Activated naive CD4-positive, alpha-beta T cell treated with anti-CD3 and anti-CD28 coated beads, Interleukin-2, amount 50 U/mL, for 72 hours (primary cell): ENCODE measurements around the gene HTR3B. TPM values are rescaled to one million over a fixed set of nuclear protein-coding genes. Genes with fewer than 3 reads are reported as not detected.

Experiments
- ATAC-seq, 2 donors: fragments of 150-1000 bp; cut with Tn5 transposase; 2 replicates each; pipeline ENCODE4 v1.10.0; 2021; ENCODE audit warnings: mild to moderate bottlenecking in 2 of 2, moderate library complexity in 2 of 2
- DNase-seq, 2 donors: peaks; one replicate each; pipeline ENCODE4 v3.0.0; 2021 to 2022; ENCODE audit warnings: low spot score in 2 of 2
- H3K27ac Mint-ChIP-seq, 2 donors: one replicate each; pipeline ENCODE4 v1.8.0; 2022; ENCODE audit warnings: mild to moderate bottlenecking in 2 of 2, mixed read lengths in 2 of 2
- H3K36me3 Mint-ChIP-seq, 2 donors: one replicate each; pipeline ENCODE4 v1.8.0; 2022; ENCODE audit warnings: mixed read lengths in 2 of 2
- H3K9me3 Mint-ChIP-seq, 2 donors: one replicate each; pipeline ENCODE4 v1.8.0; 2022; ENCODE audit warnings: mixed read lengths in 2 of 2
- total RNA-seq, 2 donors: library from RNA; stranded (reverse); gene quantifications; one replicate each; pipeline ENCODE4 v1.2.3, GENCODE V29; 2022

HTR3B gene
- total RNA-seq, 2 donors from 2014 or later = not detected

DNA sequence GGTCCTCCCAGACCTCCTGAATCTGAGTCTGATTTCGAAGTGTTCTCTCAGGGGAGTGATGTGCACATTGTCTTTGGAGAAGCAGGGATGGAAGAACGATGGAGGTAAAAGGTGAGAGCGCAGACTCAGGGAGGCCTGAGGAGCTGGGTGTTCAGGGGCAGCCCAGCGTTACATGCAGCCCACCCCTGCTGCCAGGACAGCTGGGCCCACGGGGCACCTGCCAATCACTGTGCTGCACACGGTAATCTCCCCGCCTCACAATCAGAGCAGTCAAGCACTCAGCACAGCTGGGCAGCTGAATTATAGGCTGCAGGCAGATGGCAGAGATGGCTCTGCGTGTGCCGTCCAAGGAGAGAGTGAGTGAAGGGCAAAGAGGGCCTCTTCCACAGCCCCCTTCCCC is 52.4 kb downstream of the HTR3B start:
- DNase-seq = no peak
- no peak for ATAC-seq
- Mint-ChIP-seq H3K27ac (no peak overlapping the region), H3K36me3 (no peaks in the 10 kb centered on the region), H3K9me3 (no peaks in the 10 kb centered on the region)

DNA sequence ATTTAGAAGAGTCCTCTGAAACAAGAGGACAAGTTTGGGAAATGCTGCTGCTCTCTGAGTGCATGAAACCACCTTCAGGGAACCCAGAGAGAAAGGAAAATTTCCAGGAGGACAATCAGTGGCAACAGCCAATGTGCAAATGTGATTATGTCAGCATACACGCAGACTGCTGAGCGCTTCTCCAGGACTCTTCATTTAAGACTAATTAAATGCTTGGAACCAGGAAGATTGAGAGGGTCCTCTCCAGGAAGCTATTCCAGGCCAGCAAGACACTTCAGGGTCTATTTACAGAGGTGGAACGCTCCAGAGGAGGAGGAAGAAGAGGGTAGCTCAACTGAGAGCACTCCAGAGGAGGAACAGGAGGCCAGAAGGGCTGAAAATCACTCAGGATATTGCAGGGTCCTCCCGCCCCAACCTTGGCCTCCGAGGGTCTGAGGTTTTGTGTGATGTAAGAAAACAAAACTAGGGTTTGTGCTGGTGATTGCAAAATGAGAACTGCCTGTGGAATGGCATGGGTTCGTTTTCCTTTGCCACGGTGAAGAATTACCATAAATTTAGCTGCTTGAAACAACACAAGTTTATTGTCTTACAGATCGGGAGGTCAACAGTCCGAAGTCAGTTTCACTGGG is 56.2 kb downstream of the HTR3B start:
- no peaks in the 10 kb centered on the region for H3K36me3 Mint-ChIP-seq
- H3K27ac Mint-ChIP-seq = no peak overlapping the region
- ATAC-seq (no peak), DNase-seq (no peak)
- no peaks in the 10 kb centered on the region for H3K9me3 Mint-ChIP-seq

DNA sequence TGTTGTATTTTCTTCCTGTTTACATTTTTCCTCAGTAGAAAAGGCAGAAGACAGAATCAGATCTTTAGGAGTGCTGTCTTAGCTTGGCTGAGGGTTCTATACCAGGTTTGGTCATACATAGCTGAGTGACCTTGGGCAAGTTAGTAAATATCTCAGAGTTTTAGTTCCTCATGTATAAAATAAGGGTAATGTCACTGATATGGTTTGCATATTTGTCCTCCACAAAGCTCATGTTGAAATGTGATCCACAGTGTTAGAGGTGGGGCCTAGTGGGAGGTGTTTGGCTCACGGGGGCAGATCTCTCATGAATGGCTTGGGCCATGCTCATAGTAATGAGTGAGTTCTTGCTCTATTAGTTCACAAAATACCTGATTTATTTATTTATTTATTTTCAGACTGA is 62.8 kb downstream of the HTR3B start:
- no peak overlapping the region for H3K27ac Mint-ChIP-seq
- H3K9me3 Mint-ChIP-seq = no peaks in the 10 kb centered on the region
- ATAC-seq (no peak), DNase-seq (no peak)
- H3K36me3 Mint-ChIP-seq = no peaks in the 10 kb centered on the region

DNA sequence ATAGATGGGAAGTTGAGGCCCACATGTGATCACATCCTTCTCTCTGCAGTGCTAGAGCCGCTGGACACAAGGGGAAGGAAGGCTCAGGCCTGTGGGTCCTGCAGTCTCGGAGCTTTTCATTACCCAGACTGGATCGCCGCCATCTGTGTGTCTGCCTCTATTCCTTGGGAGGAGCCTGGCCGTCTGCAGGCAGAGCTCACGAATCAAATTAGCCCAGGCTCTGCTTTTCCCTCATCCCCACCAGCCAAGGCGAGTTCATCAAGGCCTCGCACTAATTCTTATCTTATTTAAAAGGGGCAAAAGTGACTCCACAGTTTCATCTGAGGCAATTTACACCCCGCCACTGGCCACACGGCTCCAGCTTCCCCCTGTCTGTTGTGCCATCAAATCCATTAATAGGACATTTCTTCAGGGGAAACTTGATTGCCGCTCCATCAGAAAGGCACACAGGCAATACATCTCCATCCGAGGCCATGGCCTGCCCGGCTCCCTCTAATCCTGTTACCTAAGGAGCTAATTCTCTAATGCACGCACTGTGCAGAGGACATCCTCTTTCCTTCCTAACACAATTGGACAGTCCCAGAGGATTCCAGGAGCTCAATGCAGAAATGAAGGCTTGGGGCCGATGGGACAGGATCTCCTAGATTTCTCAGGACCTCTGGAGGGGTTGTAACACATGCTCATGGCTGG is 67.1 kb downstream of the HTR3B start:
- Mint-ChIP-seq H3K27ac (no peak overlapping the region), H3K36me3 (no peaks in the 10 kb centered on the region), H3K9me3 (no peaks in the 10 kb centered on the region)
- no peak for ATAC-seq
- DNase-seq = no peak

DNA sequence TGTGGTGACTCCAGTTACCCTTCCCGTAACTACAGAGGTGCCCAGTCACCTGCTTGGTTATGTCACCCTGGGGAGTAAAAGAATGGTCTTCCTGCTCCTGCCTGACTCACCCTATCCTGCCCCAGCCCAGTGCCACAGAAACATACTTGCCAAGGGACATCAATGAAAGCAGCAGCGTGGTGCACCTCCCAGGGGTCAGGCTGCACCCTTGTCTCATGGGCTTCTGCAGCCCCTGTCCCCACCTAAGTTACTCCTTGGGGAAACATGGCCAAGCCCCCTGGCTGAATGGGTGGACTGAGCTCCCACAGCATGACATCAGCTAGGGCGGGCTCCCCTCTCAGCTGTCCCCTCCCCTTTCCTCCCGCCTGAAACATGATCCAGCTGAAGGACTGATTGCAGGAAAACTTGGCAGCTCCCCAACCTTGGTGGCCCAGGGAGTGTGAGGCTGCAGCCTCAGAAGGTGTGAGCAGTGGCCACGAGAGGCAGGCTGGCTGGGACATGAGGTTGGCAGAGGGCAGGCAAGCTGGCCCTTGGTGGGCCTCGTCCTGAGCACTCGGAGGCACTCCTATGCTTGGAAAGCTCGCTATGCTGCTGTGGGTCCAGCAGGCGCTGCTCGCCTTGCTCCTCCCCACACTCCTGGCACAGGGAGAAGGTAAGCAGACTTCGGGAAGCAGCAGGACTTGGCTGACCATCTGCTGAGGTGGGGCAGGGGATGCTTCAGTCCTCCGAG is 70.3 kb downstream of the HTR3B start, which contains the start of gene HTR3A:
Gene HTR3A (plus strand): TSS at position 368 of the 730 bp plus-strand sequence. CDS start 218 bp downstream, at position 586.
- DNase-seq (no peak), ATAC-seq (no peak)
- H3K36me3 Mint-ChIP-seq = no peaks in the 10 kb centered on the region
- H3K27ac Mint-ChIP-seq = no peak within 1 kb of the TSS
- no peaks in the 10 kb centered on the region for H3K9me3 Mint-ChIP-seq

DNA sequence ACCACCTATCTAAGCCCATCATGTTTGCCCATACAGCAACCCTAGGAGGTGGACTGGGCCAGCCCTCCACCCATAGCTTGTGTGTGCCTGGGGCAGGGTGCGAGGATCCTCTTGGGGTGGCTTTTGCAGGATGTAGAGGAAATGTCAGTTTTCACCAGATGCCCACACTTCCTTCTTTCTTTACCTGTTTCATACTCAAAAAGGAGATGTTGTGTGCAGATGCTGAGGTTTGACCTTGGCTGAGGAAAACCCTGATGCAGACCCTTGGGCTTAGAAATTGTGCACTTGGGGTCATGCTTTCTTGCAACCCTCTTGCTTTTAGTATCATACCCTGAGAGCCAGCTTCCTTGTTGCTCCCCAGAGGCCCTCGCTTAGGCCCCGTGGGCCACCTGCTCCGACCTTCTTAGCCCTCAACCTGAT is 72.5 kb downstream of the HTR3B start:
- no peaks in the 10 kb centered on the region for H3K36me3 Mint-ChIP-seq
- H3K27ac Mint-ChIP-seq = no peak overlapping the region
- no peak for DNase-seq
- no peak for ATAC-seq
- no peaks in the 10 kb centered on the region for H3K9me3 Mint-ChIP-seq

DNA sequence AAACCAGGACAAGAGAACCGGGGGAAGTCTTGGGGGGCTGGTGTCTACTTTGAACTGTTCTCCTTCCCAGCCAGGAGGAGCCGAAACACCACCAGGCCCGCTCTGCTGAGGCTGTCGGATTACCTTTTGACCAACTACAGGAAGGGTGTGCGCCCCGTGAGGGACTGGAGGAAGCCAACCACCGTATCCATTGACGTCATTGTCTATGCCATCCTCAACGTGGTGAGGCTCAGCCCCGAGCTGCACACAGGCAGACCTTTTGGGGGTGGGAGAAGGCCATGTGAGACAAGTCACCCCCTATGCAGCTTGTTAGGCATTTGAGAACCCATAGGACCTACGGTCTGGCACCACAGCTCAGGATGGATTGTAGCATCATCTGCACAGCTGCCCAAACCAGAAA is 73.1 kb downstream of the HTR3B start:
- Mint-ChIP-seq H3K9me3 (no peaks in the 10 kb centered on the region), H3K36me3 (no peaks in the 10 kb centered on the region), H3K27ac (no peak overlapping the region)
- DNase-seq (no peak), ATAC-seq (no peak)

DNA sequence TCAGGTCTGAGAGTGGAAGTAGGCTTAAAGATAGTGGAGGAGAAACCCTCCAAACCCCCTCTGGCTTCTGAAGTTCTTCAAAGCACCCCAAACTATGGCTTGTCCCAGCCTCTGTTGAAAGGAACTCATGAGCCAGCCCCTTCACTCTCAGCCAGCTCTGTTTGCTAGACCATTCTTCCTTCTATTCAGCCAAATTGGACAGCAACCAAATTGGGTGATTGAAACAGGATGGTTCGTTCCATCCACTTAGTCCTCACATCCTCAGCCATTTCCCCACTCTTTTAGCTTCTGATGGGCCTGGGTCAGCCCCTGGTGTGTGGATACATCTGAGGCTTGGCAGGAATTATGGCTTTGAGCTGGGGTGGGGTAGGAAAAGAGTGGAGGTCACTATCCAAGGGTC is 74.8 kb downstream of the HTR3B start:
- H3K27ac Mint-ChIP-seq = no peak overlapping the region
- H3K36me3 Mint-ChIP-seq = no peaks in the 10 kb centered on the region
- H3K9me3 Mint-ChIP-seq = no peaks in the 10 kb centered on the region
- no peak for DNase-seq
- no peak for ATAC-seq

DNA sequence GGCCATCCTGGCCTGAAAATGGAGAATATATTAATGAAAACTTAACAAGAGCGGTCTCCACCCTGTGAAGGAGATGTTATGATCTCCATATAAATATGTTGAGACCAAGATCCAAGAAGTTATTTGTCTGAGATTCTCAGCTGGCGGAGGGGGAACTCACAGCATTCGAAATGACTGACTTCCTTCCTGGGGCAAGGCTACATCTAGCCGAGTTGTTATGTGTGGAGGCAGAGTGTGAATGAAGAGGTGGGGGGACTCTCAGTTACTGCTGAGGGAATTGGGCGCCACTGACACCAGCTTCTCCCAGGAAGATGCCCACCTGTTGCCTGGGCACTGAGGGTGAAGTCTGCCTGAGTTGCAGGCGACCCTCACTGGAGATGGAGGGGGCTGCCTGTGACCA is 76.2 kb downstream of the HTR3B start:
- Mint-ChIP-seq H3K36me3 (no peaks in the 10 kb centered on the region), H3K9me3 (no peaks in the 10 kb centered on the region), H3K27ac (no peak overlapping the region)
- ATAC-seq (no peak), DNase-seq (no peak)

DNA sequence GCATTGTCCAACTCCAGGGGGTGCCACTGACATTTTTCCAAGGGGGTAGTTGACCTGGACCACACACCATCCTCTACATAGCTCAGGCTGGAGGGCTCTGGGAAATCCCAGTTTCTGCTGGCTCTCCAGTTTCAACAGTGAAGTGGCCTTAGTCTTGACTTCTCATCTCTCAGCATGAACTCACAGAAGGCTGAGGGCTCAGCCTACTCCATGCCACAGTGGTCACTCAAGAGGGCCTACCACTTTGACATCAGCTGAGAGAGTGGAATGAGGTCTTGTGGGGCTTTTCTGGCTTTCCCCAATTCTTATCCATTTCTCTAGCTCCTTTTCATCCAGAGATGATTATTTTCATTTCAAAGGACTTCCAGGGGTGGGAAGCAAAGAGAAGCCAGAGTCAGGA is 77.7 kb downstream of the HTR3B start:
- no peak for ATAC-seq
- DNase-seq = no peak
- no peaks in the 10 kb centered on the region for H3K36me3 Mint-ChIP-seq
- H3K9me3 Mint-ChIP-seq = no peaks in the 10 kb centered on the region
- no peak overlapping the region for H3K27ac Mint-ChIP-seq

DNA sequence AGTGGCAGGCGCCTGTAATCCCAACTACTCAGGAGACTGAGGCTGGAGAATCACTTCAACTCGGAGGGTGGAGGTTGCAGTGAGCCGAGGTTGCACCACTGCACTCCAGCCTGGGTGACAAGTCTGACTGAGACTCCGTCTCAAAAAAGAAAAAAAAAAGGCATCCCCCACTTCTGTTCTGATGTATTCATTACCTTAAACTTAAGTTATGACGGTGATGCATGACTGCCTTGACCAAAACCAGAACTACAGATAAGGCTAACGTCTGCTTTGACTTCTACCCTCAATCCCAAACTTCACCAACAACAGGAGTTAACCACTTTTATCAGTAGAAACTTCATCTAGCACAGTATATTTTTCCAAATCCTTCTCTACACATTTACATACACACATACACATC is 80.2 kb downstream of the HTR3B start:
- ATAC-seq (no peak), DNase-seq (no peak)
- H3K9me3 Mint-ChIP-seq = no peaks in the 10 kb centered on the region
- no peak overlapping the region for H3K27ac Mint-ChIP-seq
- H3K36me3 Mint-ChIP-seq = no peaks in the 10 kb centered on the region

DNA sequence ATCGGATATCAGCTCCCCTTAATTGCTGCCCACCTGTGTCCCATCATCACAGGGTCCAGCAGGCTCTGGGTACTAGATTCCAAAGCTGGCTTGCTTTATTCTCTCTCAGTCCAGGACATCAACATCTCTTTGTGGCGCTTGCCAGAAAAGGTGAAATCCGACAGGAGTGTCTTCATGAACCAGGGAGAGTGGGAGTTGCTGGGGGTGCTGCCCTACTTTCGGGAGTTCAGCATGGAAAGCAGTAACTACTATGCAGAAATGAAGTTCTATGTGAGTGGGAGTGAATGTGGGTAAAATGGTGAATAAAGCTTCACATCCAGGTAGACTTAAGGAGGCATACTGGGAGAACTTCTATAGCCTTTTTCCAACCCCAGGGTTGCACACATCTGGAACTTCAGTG is 81.3 kb downstream of the HTR3B start:
- no peak for ATAC-seq
- Mint-ChIP-seq H3K27ac (no peak overlapping the region), H3K36me3 (no peaks in the 10 kb centered on the region), H3K9me3 (no peaks in the 10 kb centered on the region)
- no peak for DNase-seq

DNA sequence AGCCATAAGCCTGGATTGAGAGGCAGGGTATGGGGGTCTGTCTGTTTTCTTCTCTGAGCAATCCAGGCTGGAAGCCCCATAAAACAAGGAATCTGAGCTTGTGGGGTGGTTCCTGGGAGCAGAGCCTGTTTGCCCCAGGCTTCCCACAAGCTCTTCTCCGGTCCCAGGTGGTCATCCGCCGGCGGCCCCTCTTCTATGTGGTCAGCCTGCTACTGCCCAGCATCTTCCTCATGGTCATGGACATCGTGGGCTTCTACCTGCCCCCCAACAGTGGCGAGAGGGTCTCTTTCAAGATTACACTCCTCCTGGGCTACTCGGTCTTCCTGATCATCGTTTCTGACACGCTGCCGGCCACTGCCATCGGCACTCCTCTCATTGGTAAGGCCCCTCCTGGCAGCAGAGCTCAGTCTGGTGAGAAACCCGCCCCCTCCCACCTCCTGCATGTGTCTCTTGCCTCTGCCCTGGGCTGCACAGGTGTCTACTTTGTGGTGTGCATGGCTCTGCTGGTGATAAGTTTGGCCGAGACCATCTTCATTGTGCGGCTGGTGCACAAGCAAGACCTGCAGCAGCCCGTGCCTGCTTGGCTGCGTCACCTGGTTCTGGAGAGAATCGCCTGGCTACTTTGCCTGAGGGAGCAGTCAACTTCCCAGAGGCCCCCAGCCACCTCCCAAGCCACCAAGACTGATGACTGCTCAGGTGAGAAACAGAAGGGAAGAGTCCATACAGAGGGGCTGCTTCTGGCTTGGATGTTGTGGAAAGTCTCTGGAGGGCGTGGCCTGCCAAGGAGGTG is 82.0 kb downstream of the HTR3B start:
- H3K9me3 Mint-ChIP-seq = no peaks in the 10 kb centered on the region
- H3K36me3 Mint-ChIP-seq = no peaks in the 10 kb centered on the region
- ATAC-seq (no peak), DNase-seq (no peak)
- H3K27ac Mint-ChIP-seq = no peak overlapping the region

DNA sequence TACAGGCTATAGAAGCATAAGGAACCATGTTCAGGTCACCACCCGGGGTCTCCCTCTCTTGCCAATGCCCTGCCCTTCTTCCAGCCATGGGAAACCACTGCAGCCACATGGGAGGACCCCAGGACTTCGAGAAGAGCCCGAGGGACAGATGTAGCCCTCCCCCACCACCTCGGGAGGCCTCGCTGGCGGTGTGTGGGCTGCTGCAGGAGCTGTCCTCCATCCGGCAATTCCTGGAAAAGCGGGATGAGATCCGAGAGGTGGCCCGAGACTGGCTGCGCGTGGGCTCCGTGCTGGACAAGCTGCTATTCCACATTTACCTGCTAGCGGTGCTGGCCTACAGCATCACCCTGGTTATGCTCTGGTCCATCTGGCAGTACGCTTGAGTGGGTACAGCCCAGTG is 84.8 kb downstream of the HTR3B start:
- H3K9me3 Mint-ChIP-seq = no peaks in the 10 kb centered on the region
- DNase-seq (no peak), ATAC-seq (no peak)
- no peaks in the 10 kb centered on the region for H3K36me3 Mint-ChIP-seq
- H3K27ac Mint-ChIP-seq = no peak overlapping the region

DNA sequence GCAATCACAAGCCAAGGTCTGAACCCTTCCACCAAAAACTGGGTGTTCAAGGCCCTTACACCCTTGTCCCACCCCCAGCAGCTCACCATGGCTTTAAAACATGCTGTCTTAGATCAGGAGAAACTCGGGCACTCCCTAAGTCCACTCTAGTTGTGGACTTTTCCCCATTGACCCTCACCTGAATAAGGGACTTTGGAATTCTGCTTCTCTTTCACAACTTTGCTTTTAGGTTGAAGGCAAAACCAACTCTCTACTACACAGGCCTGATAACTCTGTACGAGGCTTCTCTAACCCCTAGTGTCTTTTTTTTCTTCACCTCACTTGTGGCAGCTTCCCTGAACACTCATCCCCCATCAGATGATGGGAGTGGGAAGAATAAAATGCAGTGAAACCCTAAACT is 85.3 kb downstream of the HTR3B start:
- Mint-ChIP-seq H3K27ac (no peak overlapping the region), H3K9me3 (no peaks in the 10 kb centered on the region)

DNA sequence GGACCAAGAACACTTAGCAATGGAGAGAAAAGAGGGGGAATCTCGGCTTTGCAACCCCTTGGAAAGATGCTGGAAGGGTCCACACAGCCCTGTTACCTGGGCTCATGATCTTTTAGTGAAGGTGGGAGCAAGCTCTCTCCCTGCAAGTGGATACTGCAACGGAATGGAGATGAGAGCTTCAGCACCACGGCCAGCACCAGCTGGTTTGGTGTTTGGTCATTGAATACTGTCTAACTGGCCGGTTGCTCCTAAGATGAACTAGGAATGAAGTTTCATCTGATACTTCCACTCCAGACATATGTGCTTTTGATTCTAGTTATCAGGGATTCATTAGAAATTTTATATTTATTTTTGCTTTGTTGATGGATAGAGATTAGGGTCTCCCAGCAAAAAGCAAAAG is 86.6 kb downstream of the HTR3B start:
- ATAC-seq = no peak

More for the DNA sequence above, 85.3 kb downstream of the HTR3B start:
- no peak for ATAC-seq
- H3K36me3 Mint-ChIP-seq = no peaks in the 10 kb centered on the region
- DNase-seq = no peak

More for the DNA sequence above, 86.6 kb downstream of the HTR3B start:
- H3K9me3 Mint-ChIP-seq = no peaks in the 10 kb centered on the region
- H3K27ac Mint-ChIP-seq = no peak overlapping the region
- DNase-seq = peak in 1 of 2 donors; percentile 16
- H3K36me3 Mint-ChIP-seq = no peaks in the 10 kb centered on the region
